Esophagus (tissue), 2 donors: ENCODE data around the gene PSMA4. TPM values are rescaled to one million over a fixed set of nuclear protein-coding genes. Genes with fewer than 3 reads are reported as not detected.
"Not testable (repeated sequence)": the region's sequence is repeated elsewhere in the genome, so short reads cannot be mapped to it uniquely, and the experiment has no call there.

Experiments
- H3K27ac ChIP-seq, 2 donors: one replicate each; pipeline ENCODE4 v1.5.1; 2013; ENCODE audit warnings: low read depth in 2 of 2, mild to moderate bottlenecking in 2 of 2, inconsistent platforms in 1 of 2, low read length in 1 of 2, moderate library complexity in 1 of 2
- H3K27me3 ChIP-seq, 2 donors: one replicate each; pipeline ENCODE4 v1.6.1; 2013; ENCODE audit warnings: low read length in 2 of 2, control low read depth in 1 of 2, mild to moderate bottlenecking in 1 of 2; ENCODE audit not compliant: insufficient read depth in 2 of 2, control insufficient read depth in 1 of 2
- H3K36me3 ChIP-seq, 2 donors: one replicate each; pipeline ENCODE4 v1.6.1; 2013; ENCODE audit warnings: low read length in 1 of 2; ENCODE audit not compliant: control insufficient read depth in 2 of 2, insufficient read depth in 2 of 2
- H3K4me1 ChIP-seq, 2 donors: one replicate each; pipeline ENCODE4 v1.6.1; 2013; ENCODE audit warnings: low read length in 1 of 2; ENCODE audit not compliant: control insufficient read depth in 2 of 2, insufficient read depth in 2 of 2
- H3K4me3 ChIP-seq, 2 donors: one replicate each; pipeline ENCODE4 v1.5.1; 2013; ENCODE audit warnings: low read length in 2 of 2, mild to moderate bottlenecking in 2 of 2, low read depth in 1 of 2, moderate library complexity in 1 of 2
- H3K9me3 ChIP-seq, 2 donors: one replicate each; pipeline ENCODE4 v1.6.1; 2013; ENCODE audit warnings: mild to moderate bottlenecking in 2 of 2, low read depth in 1 of 2, low read length in 1 of 2, moderate library complexity in 1 of 2; ENCODE audit not compliant: control insufficient read depth in 2 of 2, insufficient read depth in 1 of 2
- WGBS, 2 donors: extraction: QIAGEN DNeasy Blood & Tissue Kit; methylation state at CpG; one replicate each; pipeline ENCODE4 v1.1.7; 2013; 5-methylcytosine and 5-hydroxymethylcytosine counted together
- polyA plus RNA-seq, 2 donors: library from polyadenylated mRNA; stranded (reverse); fragments of 200-250 nt; gene quantifications; one replicate each; pipeline ENCODE4 v1.2.3, GENCODE V29; 2013
- donor health status: healthy with polysubstance abuse.
- donor health status: Bipolar disorder and iron deficiency.

The PSMA4 gene
- polyA plus RNA-seq, result 100 to 1,000 TPM; 109 to 188 TPM

GRCh38 chr15:78540141-78540870, at the start of gene PSMA4:
Gene PSMA4, plus strand, starts transcription at chr15:78540444. Its CDS starts 1,484 bp downstream, at chr15:78541928.
- WGBS, 2 donors, result 0 to 1% methylated on average over 52 to 56 of the region's 56 CpGs
- H3K4me1 ChIP-seq, result peaks cover 0 to 2% of the 10 kb centered on the region in 2 donors
- no peaks in the 10 kb centered on the region for H3K9me3 ChIP-seq

GRCh38 chr15:78492872-78493271, 47.4 kb upstream of the PSMA4 start:
- no peaks in the 10 kb centered on the region for H3K4me1 ChIP-seq
- 87 to 94% methylated on average over 1 of the region's 1 CpG for WGBS, 2 donors
- no peak overlapping the region for H3K4me3 ChIP-seq
- H3K27me3 ChIP-seq, result no peaks in the 10 kb centered on the region
- H3K36me3 ChIP-seq, result peaks cover 0 to 3% of the 10 kb centered on the region in 2 donors
- H3K27ac ChIP-seq, result no peak overlapping the region
- H3K9me3 ChIP-seq, result no peaks in the 10 kb centered on the region

More at GRCh38 chr15:78540141-78540870, at the start of gene PSMA4:
- H3K36me3 ChIP-seq, result peaks cover 0 to 2% of the 10 kb centered on the region in 2 donors
- no peaks in the 10 kb centered on the region for H3K27me3 ChIP-seq
- H3K27ac ChIP-seq, result peak within 1 kb of the TSS; percentile 94 to 99
- H3K4me3 ChIP-seq, result peak within 1 kb of the TSS; percentile 81 to 85

GRCh38 chr15:78501857-78502256, 38.4 kb upstream of the PSMA4 start:
- Histone ChIP-seq H3K36me3 (peaks cover 0 to 3% of the 10 kb centered on the region in 2 donors), H3K9me3 (no peaks in the 10 kb centered on the region), H3K27ac (no peak overlapping the region), H3K4me1 (peaks cover 0 to under 1% of the 10 kb centered on the region in 2 donors), H3K27me3 (no peaks in the 10 kb centered on the region), H3K4me3 (no peak overlapping the region)
- WGBS, 2 donors, result 90 to 99% methylated on average over 4 of the region's 4 CpGs

GRCh38 chr15:78502641-78503040, 37.6 kb upstream of the PSMA4 start:
- H3K27ac ChIP-seq, result no peak overlapping the region
- no peaks in the 10 kb centered on the region for H3K27me3 ChIP-seq
- WGBS, 2 donors, result 96 to 98% methylated on average over 2 of the region's 2 CpGs
- peaks cover 0 to 3% of the 10 kb centered on the region in 2 donors for H3K36me3 ChIP-seq
- H3K4me1 ChIP-seq, result peaks cover 0 to 3% of the 10 kb centered on the region in 2 donors
- H3K9me3 ChIP-seq, result no peaks in the 10 kb centered on the region
- H3K4me3 ChIP-seq, result no peak overlapping the region

- Histone ChIP-seq H3K4me3 (peak within 1 kb of the TSS; percentile 82 to 88), H3K36me3 (no peaks in the 10 kb centered on the region), H3K27ac (peak within 1 kb of the TSS; percentile 64 to 84), H3K9me3 (no peaks in the 10 kb centered on the region), H3K27me3 (no peaks in the 10 kb centered on the region), H3K4me1 (peaks cover 0 to 3% of the 10 kb centered on the region in 2 donors)
- 1% methylated on average over 58 to 63 of the region's 63 CpGs for WGBS, 2 donors
These were observed 33.0 kb upstream of the PSMA4 start, which contains the start of gene HYKK for GRCh38 chr15:78506971-78507830. Gene HYKK, plus strand, starts transcription at chr15:78507577. Its CDS starts 5,512 bp downstream, at chr15:78513089.

GRCh38 chr15:78507831-78508160, 32.4 kb upstream of the PSMA4 start:
- 0 to 1% methylated on average over 12 to 13 of the region's 13 CpGs for WGBS, 2 donors
- Histone ChIP-seq H3K36me3 (no peaks in the 10 kb centered on the region), H3K27me3 (no peaks in the 10 kb centered on the region), H3K4me1 (peaks cover 0 to 3% of the 10 kb centered on the region in 2 donors), H3K9me3 (no peaks in the 10 kb centered on the region), H3K4me3 (peak overlapping the region; percentile 82 to 88), H3K27ac (peak overlapping the region; percentile 64 to 81)

GRCh38 chr15:78508272-78508671, 32.0 kb upstream of the PSMA4 start:
- H3K27me3 ChIP-seq, result no peaks in the 10 kb centered on the region
- H3K4me1 ChIP-seq, result peaks cover 0 to 3% of the 10 kb centered on the region in 2 donors
- no peaks in the 10 kb centered on the region for H3K36me3 ChIP-seq
- no peaks in the 10 kb centered on the region for H3K9me3 ChIP-seq
- H3K4me3 ChIP-seq, result peak overlapping the region in 1 of 2 donors; percentile 82
- H3K27ac ChIP-seq, result no peak overlapping the region
- 31% methylated on average over 6 of the region's 6 CpGs for WGBS, 2 donors

GRCh38 chr15:78509726-78510312, 30.4 kb upstream of the PSMA4 start:
- Histone ChIP-seq H3K27me3 (no peaks in the 10 kb centered on the region), H3K4me3 (no peak overlapping the region), H3K9me3 (no peaks in the 10 kb centered on the region), H3K36me3 (no peaks in the 10 kb centered on the region), H3K27ac (no peak overlapping the region), H3K4me1 (peaks cover 0 to 3% of the 10 kb centered on the region in 2 donors)
- 61 to 80% methylated on average over 6 of the region's 6 CpGs for WGBS, 2 donors

GRCh38 chr15:78520035-78520434, 20.2 kb upstream of the PSMA4 start:
- H3K27me3 ChIP-seq, H3K27ac ChIP-seq, H3K4me1 ChIP-seq, H3K9me3 ChIP-seq, H3K4me3 ChIP-seq, H3K36me3 ChIP-seq: not testable (repeated sequence)
- 92 to 93% methylated on average over 2 of the region's 3 CpGs for WGBS, 2 donors
